Measurements from ENCODE around the gene FAM3B.

Gene FAM3B, protein sequence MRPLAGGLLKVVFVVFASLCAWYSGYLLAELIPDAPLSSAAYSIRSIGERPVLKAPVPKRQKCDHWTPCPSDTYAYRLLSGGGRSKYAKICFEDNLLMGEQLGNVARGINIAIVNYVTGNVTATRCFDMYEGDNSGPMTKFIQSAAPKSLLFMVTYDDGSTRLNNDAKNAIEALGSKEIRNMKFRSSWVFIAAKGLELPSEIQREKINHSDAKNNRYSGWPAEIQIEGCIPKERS

DNA sequence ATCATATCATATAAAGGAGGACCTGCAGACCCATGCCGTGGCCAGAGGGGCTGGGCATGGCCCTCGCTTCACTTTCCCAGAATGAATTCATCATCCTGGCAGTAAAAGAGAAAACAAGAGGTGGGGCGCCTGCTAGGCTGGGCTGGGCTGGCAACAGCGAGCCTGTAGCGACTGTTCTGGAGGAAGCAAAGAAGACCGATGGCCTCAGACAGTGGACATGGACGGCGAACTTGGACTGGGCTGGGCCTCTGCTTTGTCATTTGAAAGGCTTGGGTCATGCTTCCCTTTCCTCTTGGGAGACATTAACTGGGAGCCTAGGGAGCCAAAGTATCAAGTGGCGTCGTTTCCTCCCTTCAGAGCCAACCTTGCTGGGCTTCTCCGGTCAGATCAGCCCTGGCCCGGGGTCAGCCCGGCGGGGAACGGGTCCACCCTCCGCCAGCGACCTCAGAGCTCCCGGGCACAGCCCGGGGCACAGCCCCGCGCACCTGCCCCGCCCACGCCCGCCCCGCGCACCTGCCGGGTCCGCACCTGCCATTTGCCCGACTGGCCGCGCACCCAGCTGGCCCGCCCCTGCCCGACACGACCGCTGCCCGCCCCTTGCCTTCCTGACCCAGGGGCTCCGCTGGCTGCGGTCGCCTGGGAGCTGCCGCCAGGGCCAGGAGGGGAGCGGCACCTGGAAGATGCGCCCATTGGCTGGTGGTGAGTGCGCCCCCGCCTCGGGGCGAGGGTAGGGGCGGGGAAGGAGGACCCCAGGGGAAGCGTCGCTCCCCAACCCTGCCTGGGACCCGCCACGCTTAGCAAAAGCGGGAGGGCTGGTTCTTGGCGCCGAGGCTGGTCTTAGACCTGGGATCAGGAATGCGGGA, at the start of gene FAM3B:
Gene FAM3B (plus strand): TSS at position 602 of the 863 bp plus-strand sequence. CDS start 79 bp downstream, at position 681.
- DNase-seq (ENCODE audit: extremely low spot score): no peak
- CTCF ChIA-PET: no interaction called here
- TF ChIP-seq BHLHE40 (IDR thresholded peaks at IDR 0.05; ENCODE audit: borderline replicate concordance): no peak
- TF ChIP-seq SP1 (IDR thresholded peaks at IDR 0.05): no peak
- POLR2A ChIA-PET: no interaction called here

DNA sequence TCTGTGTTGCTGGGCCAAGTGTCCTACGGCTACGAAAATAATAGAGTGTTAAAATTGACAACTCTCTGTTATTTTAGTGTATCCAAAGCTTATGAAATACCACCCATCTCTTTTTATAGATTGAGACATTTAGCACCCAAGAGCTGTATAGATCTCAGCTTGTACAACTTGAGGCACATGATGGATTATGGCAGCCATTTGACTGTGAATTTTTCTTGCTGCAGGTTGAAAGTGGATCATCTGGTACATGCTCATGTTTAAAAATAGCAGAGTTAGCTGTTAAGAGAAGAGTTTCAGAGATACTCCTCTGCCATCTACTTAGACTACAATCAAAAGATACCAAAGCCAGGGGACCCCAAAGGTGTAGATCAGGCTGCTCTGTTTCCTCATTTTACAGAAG, 49.3 kb upstream of the FAM3B start:
- POLR2A ChIA-PET: no interaction called here

DNA sequence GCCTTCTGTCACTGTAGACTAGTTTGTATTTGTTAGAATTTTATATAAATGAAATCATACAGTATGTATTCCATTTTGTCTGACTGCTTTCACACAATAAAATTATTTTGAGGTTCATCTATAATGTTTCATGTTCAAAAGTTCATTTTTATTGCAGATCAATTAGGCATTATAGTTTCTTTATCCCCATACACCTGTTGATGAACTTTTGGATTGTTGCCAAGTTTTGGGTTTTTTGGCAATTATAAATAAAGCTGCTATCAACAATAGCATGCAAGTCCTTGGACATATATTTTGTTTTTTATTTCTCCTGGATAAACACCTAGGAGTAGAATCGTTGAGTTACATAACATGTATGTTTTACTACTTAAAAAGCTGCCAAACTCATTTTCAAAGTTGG, 47.1 kb upstream of the FAM3B start:
- TF ChIP-seq L3MBTL2 (conservative IDR thresholded peaks at IDR 0.05) (no peak), ARNT (IDR thresholded peaks at IDR 0.05) (no peak), CTBP1 (IDR thresholded peaks at IDR 0.05; ENCODE audit: borderline replicate concordance) (no peak), FOXA1 (IDR thresholded peaks at IDR 0.05) (no peak), ZNF384 (IDR thresholded peaks at IDR 0.05) (no peak), HDGF (IDR thresholded peaks at IDR 0.05; ENCODE audit: borderline replicate concordance) (no peak), TARDBP (IDR thresholded peaks at IDR 0.05) (no peak), SUZ12 (IDR thresholded peaks at IDR 0.05) (no peak), FOXM1 (IDR thresholded peaks at IDR 0.05; ENCODE audit: borderline replicate concordance) (no peak), BHLHE40 (IDR thresholded peaks at IDR 0.05; ENCODE audit: borderline replicate concordance) (no peak), ELF4 (IDR thresholded peaks at IDR 0.05) (no peak)
- ChIA-PET CTCF (no interaction called here), POLR2A (no interaction called here)
- no peak for DNase-seq (ENCODE audit: extremely low spot score)

More for the DNA sequence above, 49.3 kb upstream of the FAM3B start:
- DNase-seq (ENCODE audit: extremely low spot score): no peak
- CTCF ChIA-PET: no interaction called here
- TF ChIP-seq BHLHE40 (IDR thresholded peaks at IDR 0.05; ENCODE audit: borderline replicate concordance) (no peak), SUZ12 (IDR thresholded peaks at IDR 0.05) (no peak), TARDBP (IDR thresholded peaks at IDR 0.05) (no peak), CTBP1 (IDR thresholded peaks at IDR 0.05; ENCODE audit: borderline replicate concordance) (no peak), FOXM1 (IDR thresholded peaks at IDR 0.05; ENCODE audit: borderline replicate concordance) (no peak), FOXK2 (IDR thresholded peaks at IDR 0.05) (no peak)

DNA sequence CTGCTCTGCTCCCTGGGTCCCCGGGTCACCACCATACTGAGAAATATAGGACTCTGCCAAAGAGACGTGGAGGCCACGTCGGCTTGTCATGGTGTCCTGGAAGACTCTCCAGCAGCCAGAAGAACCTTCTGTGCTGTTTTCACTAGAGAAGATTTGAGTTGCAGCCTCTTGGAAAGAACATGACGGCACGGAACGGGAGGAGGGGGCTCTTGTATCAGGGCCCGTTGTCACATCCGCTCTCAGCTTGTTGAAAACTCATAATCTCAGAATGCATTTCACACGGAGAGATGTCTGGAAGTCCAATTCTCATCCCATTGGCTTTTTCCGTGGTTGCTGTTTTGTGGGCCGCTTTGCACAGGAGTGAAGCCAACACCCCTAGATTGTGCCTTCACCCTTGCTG, 39.4 kb upstream of the FAM3B start:
- no peak for DNase-seq (ENCODE audit: extremely low spot score)
- no peak for TF ChIP-seq ZNF384 (IDR thresholded peaks at IDR 0.05)
- TF ChIP-seq NFRKB (IDR thresholded peaks at IDR 0.05): no peak
- no peak for TF ChIP-seq TARDBP (IDR thresholded peaks at IDR 0.05)
- TF ChIP-seq, protein P1, sequence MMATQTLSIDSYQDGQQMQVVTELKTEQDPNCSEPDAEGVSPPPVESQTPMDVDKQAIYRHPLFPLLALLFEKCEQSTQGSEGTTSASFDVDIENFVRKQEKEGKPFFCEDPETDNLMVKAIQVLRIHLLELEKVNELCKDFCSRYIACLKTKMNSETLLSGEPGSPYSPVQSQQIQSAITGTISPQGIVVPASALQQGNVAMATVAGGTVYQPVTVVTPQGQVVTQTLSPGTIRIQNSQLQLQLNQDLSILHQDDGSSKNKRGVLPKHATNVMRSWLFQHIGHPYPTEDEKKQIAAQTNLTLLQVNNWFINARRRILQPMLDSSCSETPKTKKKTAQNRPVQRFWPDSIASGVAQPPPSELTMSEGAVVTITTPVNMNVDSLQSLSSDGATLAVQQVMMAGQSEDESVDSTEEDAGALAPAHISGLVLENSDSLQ (IDR thresholded peaks at IDR 0.05): no peak
- no peak for TF ChIP-seq LEF1 (IDR thresholded peaks at IDR 0.05; ENCODE audit: borderline replicate concordance)
- TF ChIP-seq FOXK2 (IDR thresholded peaks at IDR 0.05): no peak
- no peak for TF ChIP-seq ELF4 (IDR thresholded peaks at IDR 0.05)
- TF ChIP-seq L3MBTL2 (conservative IDR thresholded peaks at IDR 0.05): no peak
- TF ChIP-seq HDGF (IDR thresholded peaks at IDR 0.05; ENCODE audit: borderline replicate concordance): no peak
- no peak for TF ChIP-seq ARNT (IDR thresholded peaks at IDR 0.05)
- POLR2A ChIA-PET: no interaction called here
- CTCF ChIA-PET: no interaction called here

DNA sequence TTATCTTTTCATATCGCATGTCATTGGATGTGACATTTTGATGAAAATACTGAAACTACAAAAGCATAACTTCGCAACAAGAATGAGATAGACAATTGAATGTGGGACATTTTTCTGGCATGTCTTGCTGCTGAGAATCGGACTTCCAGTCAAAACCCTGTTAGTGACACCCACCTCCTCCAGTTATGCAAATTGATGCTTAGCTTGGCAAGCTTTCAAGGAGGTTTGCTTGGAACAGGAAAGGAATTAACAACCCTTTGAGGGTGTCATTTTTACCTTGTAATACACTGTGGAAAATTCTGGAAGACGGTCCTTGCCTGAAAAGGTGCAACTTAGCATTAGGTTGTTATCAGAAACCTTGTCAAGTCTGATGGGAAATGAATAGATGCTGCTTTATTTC, 38.8 kb upstream of the FAM3B start:
- TF ChIP-seq NFRKB (IDR thresholded peaks at IDR 0.05) (no peak), ELF4 (IDR thresholded peaks at IDR 0.05) (no peak), ZNF384 (IDR thresholded peaks at IDR 0.05) (no peak), LEF1 (IDR thresholded peaks at IDR 0.05; ENCODE audit: borderline replicate concordance) (no peak), CTBP1 (IDR thresholded peaks at IDR 0.05; ENCODE audit: borderline replicate concordance) (no peak), BHLHE40 (IDR thresholded peaks at IDR 0.05; ENCODE audit: borderline replicate concordance) (no peak)
- POLR2A ChIA-PET: no interaction called here
- CTCF ChIA-PET: no interaction called here
- no peak for DNase-seq (ENCODE audit: extremely low spot score)

DNA sequence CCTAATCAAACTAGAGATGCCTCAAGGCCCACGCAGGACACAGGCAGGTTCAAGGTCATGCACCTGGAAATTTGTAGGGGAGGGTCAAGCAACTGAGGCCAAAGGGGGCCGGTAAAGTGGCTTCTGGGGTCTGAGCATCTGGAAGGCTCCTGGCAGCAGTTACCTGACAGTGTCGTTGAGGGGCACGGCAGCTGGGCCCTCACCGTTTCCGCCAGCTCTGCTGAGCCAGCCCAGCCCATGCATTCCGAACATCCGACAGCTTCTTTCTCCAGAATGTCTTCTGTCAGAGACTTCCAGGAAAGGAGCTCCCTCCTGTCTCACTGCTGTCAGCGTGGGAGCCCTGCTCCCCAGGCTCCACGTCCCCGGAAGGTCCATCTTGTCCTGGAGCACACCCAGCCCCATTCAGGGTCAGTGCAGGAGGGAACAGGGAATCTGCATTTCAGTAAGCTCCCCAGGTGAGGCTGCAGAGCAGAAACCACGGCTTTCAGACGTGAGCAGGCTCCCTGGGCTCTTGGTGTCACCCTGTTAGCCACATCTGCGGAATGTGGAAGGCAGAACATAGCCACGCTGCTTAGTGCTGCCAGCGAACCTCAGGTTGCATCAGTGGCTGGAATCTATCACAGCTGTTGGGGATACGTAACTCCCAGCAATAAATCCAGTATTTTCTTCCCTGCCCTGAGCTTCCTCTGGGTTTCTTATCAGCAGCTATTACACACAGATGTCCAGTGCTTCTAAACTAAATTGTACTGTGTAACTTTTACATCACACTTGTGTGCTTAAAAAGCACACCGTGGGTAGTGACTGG, 36.3 kb upstream of the FAM3B start:
- POLR2A ChIA-PET: no interaction called here
- DNase-seq (ENCODE audit: extremely low spot score): no peak
- TF ChIP-seq, protein P1 (IDR thresholded peaks at IDR 0.05): no peak
- TF ChIP-seq FOXA1 (IDR thresholded peaks at IDR 0.05): no peak
- no peak for TF ChIP-seq ZNF384 (IDR thresholded peaks at IDR 0.05)
- TF ChIP-seq BHLHE40 (IDR thresholded peaks at IDR 0.05; ENCODE audit: borderline replicate concordance): no peak
- TF ChIP-seq LEF1 (IDR thresholded peaks at IDR 0.05; ENCODE audit: borderline replicate concordance): no peak
- no peak for TF ChIP-seq SUZ12 (IDR thresholded peaks at IDR 0.05)
- no peak for TF ChIP-seq FOXM1 (IDR thresholded peaks at IDR 0.05; ENCODE audit: borderline replicate concordance)
- no peak for TF ChIP-seq ARNT (IDR thresholded peaks at IDR 0.05)
- no peak for TF ChIP-seq FOXK2 (IDR thresholded peaks at IDR 0.05)
- no peak for TF ChIP-seq L3MBTL2 (conservative IDR thresholded peaks at IDR 0.05)
- TF ChIP-seq HDGF (IDR thresholded peaks at IDR 0.05; ENCODE audit: borderline replicate concordance): no peak
- TF ChIP-seq TARDBP (IDR thresholded peaks at IDR 0.05): no peak
- no peak for TF ChIP-seq NFRKB (IDR thresholded peaks at IDR 0.05)
- no peak for TF ChIP-seq SP1 (IDR thresholded peaks at IDR 0.05)
- TF ChIP-seq CTBP1 (IDR thresholded peaks at IDR 0.05; ENCODE audit: borderline replicate concordance): no peak
- TF ChIP-seq ELF4 (IDR thresholded peaks at IDR 0.05): no peak
- CTCF ChIA-PET: no interaction called here

All from HEK293T (cell line).